DND-41 (cell line): Measurements from ENCODE around the gene KIF26A.
"Not testable (repeated sequence)": the region's sequence is repeated elsewhere in the genome, so short reads cannot be mapped to it uniquely, and the experiment has no call there.

ENCODE experiments used
- ATAC-seq: fragments of 200-7000 bp; cut with Tn5 transposase; 3 replicates; pipeline ENCODE4 v1.9.1; 2021; ENCODE audit warnings: low read depth; ENCODE audit not compliant: insufficient read depth
- DNase-seq: peaks from one replicate; pipeline ENCODE4 v3.0.0-alpha.2; 2020
- H2AFZ ChIP-seq: 2 replicates; pipeline ENCODE4 v1.6.0; 2012; ENCODE audit warnings: low read depth, low read length
- H3K27ac ChIP-seq: 2 replicates; pipeline ENCODE4 v1.5.1; 2012; ENCODE audit warnings: low read length, inconsistent platforms
- H3K27me3 ChIP-seq: fragments of 200-600 bp; sonication (generic); 2 replicates; pipeline ENCODE4 v1.6.0; 2012; ENCODE audit warnings: low read length, mild to moderate bottlenecking, inconsistent platforms; ENCODE audit not compliant: insufficient read depth, poor library complexity
- H3K36me3 ChIP-seq: 2 replicates; pipeline ENCODE4 v1.5.1; 2012; ENCODE audit warnings: low read length, inconsistent platforms; ENCODE audit not compliant: insufficient read depth
- H3K4me1 ChIP-seq: 2 replicates; pipeline ENCODE4 v1.5.1; 2012; ENCODE audit warnings: mild to moderate bottlenecking, low read length; ENCODE audit not compliant: insufficient read depth
- H3K4me2 ChIP-seq: 2 replicates; pipeline ENCODE4 v1.6.0; 2012; ENCODE audit warnings: mild to moderate bottlenecking, moderate library complexity, low read length, inconsistent platforms; ENCODE audit not compliant: insufficient read depth
- H3K4me3 ChIP-seq, 2 experiments: fragments of 200-600 bp in 1 of 2; shearing (Covaris generic) in 1 of 2; 2 replicates each; pipeline ENCODE4 v1.5.1; 2012 to 2016; ENCODE audit warnings: inconsistent platforms in 2 of 2, low read length in 2 of 2, mild to moderate bottlenecking in 2 of 2, low read depth in 1 of 2, moderate library complexity in 1 of 2
- H3K79me2 ChIP-seq: 2 replicates; pipeline ENCODE4 v1.6.0; 2012; ENCODE audit warnings: low read length, inconsistent platforms; ENCODE audit not compliant: insufficient read depth
- H3K9ac ChIP-seq: 2 replicates; pipeline ENCODE4 v1.6.0; 2012; ENCODE audit warnings: low read depth, mild to moderate bottlenecking, inconsistent platforms, low read length, moderate library complexity
- H3K9me3 ChIP-seq: 2 replicates; pipeline ENCODE4 v1.5.1; 2012; ENCODE audit warnings: low read length, moderate library complexity, mild to moderate bottlenecking, inconsistent platforms; ENCODE audit not compliant: insufficient read depth, severe bottlenecking
- H4K20me1 ChIP-seq: 2 replicates; pipeline ENCODE4 v1.6.0; 2012; ENCODE audit warnings: low read length; ENCODE audit not compliant: insufficient read depth
- CTCF ChIP-seq: IDR thresholded peaks from 2 replicates; pipeline ENCODE4 v1.5.1; 2012; ENCODE audit warnings: borderline replicate concordance, low read length, moderate library complexity, mild to moderate bottlenecking; ENCODE audit not compliant: poor library complexity, severe bottlenecking; ENCODE audit errors: extremely low read depth
- EZH2 ChIP-seq: IDR thresholded peaks from 3 replicates; pipeline ENCODE4 v1.6.1; 2012; ENCODE audit warnings: borderline replicate concordance, low read depth, mild to moderate bottlenecking, moderate library complexity, low read length, inconsistent platforms; ENCODE audit not compliant: severe bottlenecking

The KIF26A gene

GRCh38 chr14:104224506-104225277 is 86.3 kb downstream of the KIF26A start:
- Histone ChIP-seq H3K9me3 (no peaks in the 10 kb centered on the region), H3K4me1 (no peaks in the 10 kb centered on the region), H2AFZ (no peak overlapping the region), H3K27ac (no peak overlapping the region), H3K79me2 (no peaks in the 10 kb centered on the region), H4K20me1 (peaks cover 7% of the 10 kb centered on the region; the same call in 1 of the 2 replicates), H3K4me3 (no peak overlapping the region), H3K9ac (no peak overlapping the region), H3K36me3 (no peaks in the 10 kb centered on the region), H3K27me3 (no peaks in the 10 kb centered on the region), H3K4me2 (no peak overlapping the region)
- peak; percentile 35; the same call in 1 of the 3 replicates for ATAC-seq
- peak; percentile 10 for DNase-seq
- no peak for TF ChIP-seq EZH2
- peak; percentile 51 for TF ChIP-seq CTCF

DNA sequence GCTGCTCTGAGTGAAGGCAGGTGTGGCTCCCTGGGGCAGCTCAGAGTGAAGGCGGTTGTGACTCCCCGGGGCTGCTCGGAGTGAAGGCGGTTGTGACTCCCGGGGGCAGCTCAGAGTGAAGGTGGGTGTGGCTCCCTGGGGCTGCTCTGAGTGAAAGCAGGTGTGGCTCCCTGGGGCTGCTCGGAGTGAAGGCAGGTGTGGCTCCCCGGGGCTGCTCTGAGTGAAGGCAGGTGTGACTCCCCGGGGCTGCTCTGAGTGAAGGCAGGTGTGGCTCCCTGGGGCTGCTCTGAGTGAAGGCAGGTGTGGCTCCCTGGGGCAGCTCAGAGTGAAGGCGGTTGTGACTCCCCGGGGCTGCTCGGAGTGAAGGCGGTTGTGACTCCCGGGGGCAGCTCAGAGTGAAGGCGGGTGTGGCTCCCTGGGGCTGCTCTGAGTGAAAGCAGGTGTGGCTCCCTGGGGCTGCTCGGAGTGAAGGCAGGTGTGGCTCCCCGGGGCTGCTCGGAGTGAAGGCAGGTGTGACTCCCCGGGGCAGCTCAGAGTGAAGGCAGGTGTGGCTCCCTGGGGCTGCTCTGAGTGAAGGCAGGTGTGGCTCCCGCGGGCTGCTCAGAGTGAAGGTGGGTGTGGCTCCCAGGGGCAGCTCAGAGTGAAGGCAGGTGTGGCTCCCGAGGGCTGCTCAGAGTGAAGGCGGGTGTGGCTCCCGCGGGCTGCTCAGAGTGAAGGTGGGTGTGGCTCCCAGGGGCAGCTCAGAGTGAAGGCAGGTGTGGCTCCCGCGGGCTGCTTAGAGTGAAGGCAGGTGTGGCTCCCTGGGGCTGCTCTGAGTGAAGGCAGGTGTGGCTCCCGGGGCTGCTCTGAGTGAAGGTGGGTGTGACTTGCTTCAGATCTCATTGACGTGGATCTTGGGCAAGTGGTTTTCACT is 87.1 kb downstream of the KIF26A start:
- not testable (repeated sequence) for H3K27me3 ChIP-seq, H2AFZ ChIP-seq, H3K27ac ChIP-seq, ATAC-seq, DNase-seq, H3K79me2 ChIP-seq, H3K9ac ChIP-seq, H4K20me1 ChIP-seq, H3K4me1 ChIP-seq, H3K4me2 ChIP-seq, H3K9me3 ChIP-seq, H3K4me3 ChIP-seq, H3K36me3 ChIP-seq

DNA sequence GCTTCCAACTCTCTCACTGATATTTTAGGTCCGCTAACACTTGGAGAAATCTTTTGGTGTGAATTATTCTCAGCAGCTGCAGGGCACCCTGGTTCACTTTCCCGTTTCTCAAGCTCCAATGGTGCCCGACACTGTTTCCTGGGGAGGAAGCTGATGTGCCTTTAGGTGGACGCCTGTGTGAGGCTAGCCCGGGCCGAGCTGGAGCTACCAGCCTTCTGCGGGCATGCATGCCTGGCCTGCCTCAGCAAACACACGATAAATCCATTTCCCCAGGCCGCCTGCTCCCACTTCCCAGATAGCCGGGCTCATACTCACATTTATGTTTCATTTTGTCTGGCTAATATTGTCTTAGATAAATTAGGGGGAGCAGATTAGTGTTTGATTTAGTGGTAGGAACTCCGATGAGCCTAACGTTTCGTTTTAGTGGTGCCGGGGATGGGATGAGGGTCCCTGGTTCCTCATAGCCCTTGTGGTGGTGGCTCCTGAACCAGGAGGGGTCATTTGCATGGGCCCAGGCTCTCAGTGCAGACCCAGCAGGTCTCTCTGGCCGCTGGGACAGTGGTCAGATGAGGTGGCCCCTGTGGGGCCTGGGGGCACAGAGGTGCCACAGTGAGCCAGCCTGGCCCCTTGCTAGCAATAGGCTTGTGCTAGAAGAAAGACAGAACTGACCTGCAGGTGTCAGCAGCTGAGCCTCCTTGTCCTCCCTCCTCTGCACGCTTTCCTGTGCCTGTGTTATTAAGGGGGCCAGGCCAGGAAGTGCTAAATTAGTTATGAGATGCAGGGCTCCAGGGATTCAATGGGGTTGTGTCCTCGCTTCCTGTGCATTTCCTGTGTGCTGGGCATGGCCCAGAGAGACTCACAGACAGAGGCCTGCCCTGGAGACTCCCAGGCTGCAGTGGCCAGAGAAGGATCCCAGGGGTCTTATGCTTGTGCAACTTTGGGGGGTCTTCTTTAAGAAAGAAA is 88.3 kb downstream of the KIF26A start:
- no peaks in the 10 kb centered on the region for H3K27me3 ChIP-seq
- TF ChIP-seq EZH2, result no peak
- no peak for TF ChIP-seq CTCF
- no peaks in the 10 kb centered on the region for H3K9me3 ChIP-seq
- H2AFZ ChIP-seq, result no peak overlapping the region
- H4K20me1 ChIP-seq, result peaks cover 7% of the 10 kb centered on the region; the same call in 1 of the 2 replicates
- no peaks in the 10 kb centered on the region for H3K79me2 ChIP-seq
- DNase-seq (no peak), ATAC-seq (no peak)
- H3K4me2 ChIP-seq, result no peak overlapping the region
- no peaks in the 10 kb centered on the region for H3K36me3 ChIP-seq
- no peaks in the 10 kb centered on the region for H3K4me1 ChIP-seq
- no peak overlapping the region for H3K27ac ChIP-seq
- H3K4me3 ChIP-seq, result no peak overlapping the region
- H3K9ac ChIP-seq, result no peak overlapping the region
